ENCODE data around the gene FSTL5.

GRCh38 chr4:161650812-161651211 is 513.0 kb downstream of the FSTL5 start:
- TF ChIP-seq YY1 (IDR thresholded peaks at IDR 0.05; ENCODE audit: insufficient read depth, insufficient read length) = no peak
- no peak for TF ChIP-seq ZNF274 (IDR thresholded peaks at IDR 0.05; ENCODE audit: low read depth, low read length)
